K562 (cell line): ENCODE results near the gene ETS1.

ENCODE experiments used
- ZNF77 ChIP-seq: fragments of 250-450 bp; sonication (Bioruptor Pico); IDR thresholded peaks from 2 replicates; pipeline ENCODE4 v1.5.0; 2020
- TF ChIP-seq, protein P1 (sequence below): sonication (generic); formaldehyde crosslinking; IDR thresholded peaks from 2 replicates; pipeline ENCODE4 v1.5.0; 2020; ENCODE audit warnings: missing genetic modification reagents

DNA sequence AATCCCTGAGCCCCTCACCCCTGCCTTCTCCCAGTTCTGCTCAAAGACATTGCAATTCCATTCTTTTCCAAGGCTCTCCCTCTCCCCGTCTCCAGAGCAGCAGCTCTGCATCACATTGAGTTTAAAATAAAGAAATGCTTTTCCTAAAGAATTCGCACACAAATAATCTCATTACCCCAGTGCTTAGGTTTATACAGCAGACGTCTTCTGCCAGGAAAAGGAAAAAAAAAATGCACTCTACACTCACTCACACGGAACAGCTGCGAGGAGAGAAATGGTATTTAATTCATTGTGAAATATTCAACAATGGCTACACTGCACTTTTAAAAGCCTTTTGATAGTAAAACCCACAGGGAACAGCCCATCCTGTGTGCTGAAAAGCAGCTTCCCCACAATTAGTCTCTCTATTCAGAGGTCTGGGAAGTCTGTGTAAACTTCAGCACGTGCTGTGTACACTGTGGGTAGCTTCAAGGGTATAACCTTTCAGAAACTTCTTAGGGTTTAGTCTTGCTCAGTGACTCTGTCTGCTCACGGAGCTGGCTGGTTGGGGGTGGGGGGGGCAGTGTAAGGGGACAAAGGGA is 42.8 kb downstream of the ETS1 start:
- TF ChIP-seq, protein P1, sequence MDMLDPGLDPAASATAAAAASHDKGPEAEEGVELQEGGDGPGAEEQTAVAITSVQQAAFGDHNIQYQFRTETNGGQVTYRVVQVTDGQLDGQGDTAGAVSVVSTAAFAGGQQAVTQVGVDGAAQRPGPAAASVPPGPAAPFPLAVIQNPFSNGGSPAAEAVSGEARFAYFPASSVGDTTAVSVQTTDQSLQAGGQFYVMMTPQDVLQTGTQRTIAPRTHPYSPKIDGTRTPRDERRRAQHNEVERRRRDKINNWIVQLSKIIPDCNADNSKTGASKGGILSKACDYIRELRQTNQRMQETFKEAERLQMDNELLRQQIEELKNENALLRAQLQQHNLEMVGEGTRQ (CRISPR knock-in tag): no peak
- no peak for TF ChIP-seq ZNF77
